Measurements from ENCODE around the gene ARL8B. TPM values are rescaled to one million over a fixed set of nuclear protein-coding genes. Genes with fewer than 3 reads are reported as not detected.

Gene ARL8B
- total RNA-seq, 3 donors from 2014 or later (not counting 1 experiment from before 2014, with no cell fraction given), result 43.3 to 52.7 (median 48.9) TPM

DNA sequence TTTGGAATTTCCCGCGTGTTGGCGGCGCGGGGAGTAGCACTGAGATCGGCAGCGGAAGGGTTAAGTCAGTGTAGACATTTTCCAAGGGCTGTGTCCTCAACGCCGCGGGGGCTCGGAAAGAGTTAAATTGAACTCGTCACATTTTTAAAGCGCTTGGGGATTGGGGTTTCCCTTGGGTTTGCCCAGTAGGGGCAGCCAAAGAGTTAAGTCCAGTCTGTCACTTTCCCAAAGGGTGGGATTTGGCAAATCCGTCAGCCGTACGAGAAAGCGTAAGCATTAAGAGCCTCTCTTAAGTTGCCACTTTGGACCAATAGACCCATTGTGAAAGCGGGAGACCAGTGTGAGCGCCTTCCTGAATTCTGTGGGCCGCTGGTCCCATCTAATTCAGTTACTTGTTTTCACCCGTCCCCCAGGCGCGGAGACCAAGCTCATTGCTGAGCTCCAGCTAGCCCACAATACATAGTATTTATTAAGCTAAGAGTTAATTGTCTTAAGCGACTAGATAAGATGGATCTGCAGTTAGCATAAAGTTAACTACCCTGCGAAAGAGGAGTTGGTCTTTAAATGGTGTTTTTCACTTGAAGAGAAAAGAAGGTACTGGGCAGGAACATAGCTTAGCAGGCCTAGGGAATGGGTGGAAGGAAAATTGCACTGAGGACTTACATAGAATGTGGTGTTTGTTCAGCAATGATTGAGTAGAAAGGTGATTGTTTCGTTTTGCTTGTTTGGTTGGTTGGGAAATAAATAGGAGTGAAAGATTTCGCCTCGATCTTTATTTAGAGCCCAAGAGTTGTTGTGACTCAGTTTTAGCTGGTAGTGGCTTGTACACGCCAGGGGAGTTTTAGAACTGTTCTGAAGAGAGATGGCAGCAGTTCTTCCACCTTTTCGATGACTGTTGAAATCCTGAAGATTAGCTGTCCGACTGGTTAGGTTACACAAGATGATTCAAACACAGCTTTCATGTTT lies 932 bp downstream of the ARL8B start:
- no peak for TF ChIP-seq CTCF (IDR thresholded peaks at IDR 0.05)
- Mint-ChIP-seq H3K9me3 (no peaks in the 10 kb centered on the region), H3K36me3 (no peaks in the 10 kb centered on the region), H3K27me3 (ENCODE audit: low read depth in 2 of 2) (no peaks in the 10 kb centered on the region), H3K4me3 (peak overlapping the region; percentile 84), H3K4me1 (peaks cover 42 to 48% of the 10 kb centered on the region in 2 donors), H3K27ac (peak overlapping the region; percentile 88 to 90)
- H3K27me3 ChIP-seq (ENCODE audit: control insufficient read depth, insufficient read depth, low read length), result no peaks in the 10 kb centered on the region
- ATAC-seq (peak; percentile 41 to 57 (median 49)), DNase-seq (peak in 1 of 2 donors; percentile 65)
- peak overlapping the region; percentile 85 for H3K4me3 ChIP-seq (ENCODE audit: low read length)
- H3K4me1 ChIP-seq (ENCODE audit: control insufficient read depth, insufficient read depth, low read length), result peaks cover 25% of the 10 kb centered on the region
- H3K9me3 ChIP-seq (ENCODE audit: control insufficient read depth, insufficient read depth, low read length), result no peaks in the 10 kb centered on the region
- no peaks in the 10 kb centered on the region for H3K36me3 ChIP-seq (ENCODE audit: control insufficient read depth, insufficient read depth, low read length)
- H3K27ac ChIP-seq (ENCODE audit: low read length), result peak overlapping the region; percentile 90
- intact Hi-C loops (cut with micrococcal nuclease), result loop anchor here (1.0 to 10.0 kb wide), 5 partner anchors 64 to 1948 kb away; partner anchors contain the start of genes CRBN and EDEM1
- 9% methylated on average over 28 of the region's 31 CpGs for WGBS (ENCODE audit: insufficient coverage)

DNA sequence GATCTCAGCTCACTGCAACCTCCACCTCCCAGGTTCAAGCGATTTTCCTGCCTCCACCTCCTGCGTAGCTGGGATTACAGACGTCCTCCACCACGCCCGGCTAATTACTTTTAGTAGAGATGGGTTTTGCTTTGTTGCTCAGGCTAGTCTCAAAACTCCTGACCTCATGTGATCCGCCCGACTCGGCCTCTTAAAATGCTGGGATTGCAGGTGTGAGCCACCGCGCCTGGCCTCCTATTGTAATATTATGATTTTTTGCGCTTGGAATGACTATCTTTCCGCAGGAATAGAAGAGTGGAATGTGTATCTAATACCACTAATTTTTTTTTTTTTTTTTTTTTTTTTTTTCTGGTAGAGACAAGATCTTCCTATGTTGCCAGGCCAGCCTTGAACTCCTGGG lies 1.8 kb downstream of the ARL8B start:
- Mint-ChIP-seq H3K27me3 (ENCODE audit: low read depth in 2 of 2) (no peaks in the 10 kb centered on the region), H3K27ac (peak overlapping the region; percentile 88 to 90), H3K4me1 (peaks cover 42 to 48% of the 10 kb centered on the region in 2 donors), H3K9me3 (no peaks in the 10 kb centered on the region), H3K36me3 (no peaks in the 10 kb centered on the region), H3K4me3 (peak overlapping the region; percentile 47)
- Histone ChIP-seq H3K27me3 (ENCODE audit: control insufficient read depth, insufficient read depth, low read length) (no peaks in the 10 kb centered on the region), H3K9me3 (ENCODE audit: control insufficient read depth, insufficient read depth, low read length) (no peaks in the 10 kb centered on the region), H3K36me3 (ENCODE audit: control insufficient read depth, insufficient read depth, low read length) (no peaks in the 10 kb centered on the region), H3K4me3 (ENCODE audit: low read length) (no peak overlapping the region), H3K27ac (ENCODE audit: low read length) (no peak overlapping the region), H3K4me1 (ENCODE audit: control insufficient read depth, insufficient read depth, low read length) (peaks cover 25% of the 10 kb centered on the region)
- DNase-seq (no peak), ATAC-seq (no peak)
- intact Hi-C loops (cut with micrococcal nuclease), result loop anchor here (2.0 to 10.0 kb wide), 4 partner anchors 73 to 1949 kb away; partner anchors contain the start of gene CRBN
- WGBS (ENCODE audit: insufficient coverage), result 94% methylated on average over 8 of the region's 12 CpGs
- no peak for TF ChIP-seq CTCF (IDR thresholded peaks at IDR 0.05)

DNA sequence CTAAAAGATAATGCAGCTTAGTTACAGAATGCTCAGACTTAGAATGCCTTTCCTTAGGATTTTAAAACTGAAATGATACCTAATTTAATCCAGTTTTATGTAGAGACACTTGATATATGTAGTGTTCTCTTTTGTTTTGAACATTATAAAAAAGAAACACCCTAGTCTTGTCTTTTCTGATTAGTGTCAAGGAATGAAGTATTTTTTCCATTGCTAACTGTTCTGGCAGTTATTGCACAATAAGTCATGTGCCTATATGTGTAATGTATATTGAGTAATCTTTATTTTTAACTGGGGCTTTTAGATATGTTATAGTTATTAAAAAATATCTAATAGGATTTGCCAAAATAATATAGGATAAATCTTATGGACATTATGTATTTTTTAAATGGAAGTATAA lies 4.5 kb downstream of the ARL8B start:
- Mint-ChIP-seq H3K9me3 (no peaks in the 10 kb centered on the region), H3K27ac (peak overlapping the region in 1 of 2 donors; percentile 64), H3K4me1 (peaks cover 54 to 66% of the 10 kb centered on the region in 2 donors), H3K4me3 (no peak overlapping the region), H3K36me3 (no peaks in the 10 kb centered on the region), H3K27me3 (ENCODE audit: low read depth in 2 of 2) (no peaks in the 10 kb centered on the region)
- TF ChIP-seq CTCF (IDR thresholded peaks at IDR 0.05), result no peak
- intact Hi-C loops (cut with micrococcal nuclease), result loop anchor here (10.0 kb wide), 1 partner anchor 1952 kb away; the partner anchor contains the start of gene CRBN
- Histone ChIP-seq H3K36me3 (ENCODE audit: control insufficient read depth, insufficient read depth, low read length) (no peaks in the 10 kb centered on the region), H3K27ac (ENCODE audit: low read length) (no peak overlapping the region), H3K4me3 (ENCODE audit: low read length) (no peak overlapping the region), H3K27me3 (ENCODE audit: control insufficient read depth, insufficient read depth, low read length) (no peaks in the 10 kb centered on the region), H3K9me3 (ENCODE audit: control insufficient read depth, insufficient read depth, low read length) (no peaks in the 10 kb centered on the region), H3K4me1 (ENCODE audit: control insufficient read depth, insufficient read depth, low read length) (peaks cover 23% of the 10 kb centered on the region)
- no peak for ATAC-seq
- no peak for DNase-seq

All from natural killer cell (primary cell).